GM23338 (cell line): ENCODE data around the gene ITPRIP. TPM values are rescaled to one million over a fixed set of nuclear protein-coding genes. Genes with fewer than 3 reads are reported as not detected.

Source experiments
- ATAC-seq: fragments of 200-7000 bp; cut with Tn5 transposase; 3 replicates; pipeline ENCODE4 v1.9.1; 2020
- DNase-seq: peaks from one replicate; pipeline ENCODE4 v3.0.0-alpha.2; 2015; ENCODE audit warnings: low spot score
- H2AFZ ChIP-seq: fragments of 200-600 bp; sonication (generic); 2 replicates; pipeline ENCODE4 v1.8.0; 2016; ENCODE audit warnings: antibody characterized with exemption, mild to moderate bottlenecking, moderate library complexity
- H3F3A ChIP-seq: fragments of 200-600 bp; sonication (generic); replicated peaks from 2 replicates; pipeline ENCODE4 v1.8.0; 2017; ENCODE audit warnings: antibody characterized with exemption, mixed run types, low read depth
- H3K27ac ChIP-seq: fragments of 200-600 bp; sonication (generic); 2 replicates; pipeline ENCODE4 v1.6.1; 2016; ENCODE audit warnings: low read depth
- H3K27me3 ChIP-seq: fragments of 200-600 bp; sonication (generic); 2 replicates; pipeline ENCODE4 v1.8.0; 2016; ENCODE audit warnings: mild to moderate bottlenecking, mixed run types, moderate library complexity; ENCODE audit not compliant: insufficient read depth
- H3K36me3 ChIP-seq: fragments of 200-600 bp; sonication (generic); 2 replicates; pipeline ENCODE4 v1.8.0; 2016; ENCODE audit warnings: mild to moderate bottlenecking; ENCODE audit not compliant: insufficient read depth
- H3K4me1 ChIP-seq: fragments of 200-600 bp; sonication (generic); 2 replicates; pipeline ENCODE4 v1.8.0; 2016; ENCODE audit warnings: mild to moderate bottlenecking, moderate library complexity; ENCODE audit not compliant: insufficient read depth
- H3K4me2 ChIP-seq: fragments of 200-600 bp; sonication (generic); 2 replicates; pipeline ENCODE4 v1.7.1; 2017; ENCODE audit warnings: mixed run types
- H3K4me3 ChIP-seq: fragments of 200-600 bp; sonication (generic); 2 replicates; pipeline ENCODE4 v1.6.1; 2016; ENCODE audit warnings: mixed run types
- H3K79me2 ChIP-seq: fragments of 200-600 bp; sonication (generic); replicated peaks from 2 replicates; pipeline ENCODE4 v1.8.0; 2017; ENCODE audit warnings: mild to moderate bottlenecking; ENCODE audit not compliant: insufficient read depth
- H3K9me2 ChIP-seq: fragments of 200-600 bp; sonication (generic); 2 replicates; pipeline ENCODE4 v1.8.0; 2017; ENCODE audit not compliant: insufficient read depth
- H4K20me1 ChIP-seq: fragments of 200-600 bp; sonication (generic); replicated peaks from 2 replicates; pipeline ENCODE4 v1.8.0; 2017; ENCODE audit warnings: mild to moderate bottlenecking; ENCODE audit not compliant: insufficient read depth
- H3K27ac Mint-ChIP-seq: 2 replicates; pipeline ENCODE4 v1.8.0; 2020; ENCODE audit warnings: inconsistent platforms, mild to moderate bottlenecking, moderate library complexity, mixed read lengths
- H3K27me3 Mint-ChIP-seq: 3 replicates; pipeline ENCODE4 v1.8.0; 2022; ENCODE audit warnings: low read depth, mild to moderate bottlenecking, moderate library complexity, mixed read lengths, inconsistent platforms; ENCODE audit not compliant: insufficient read depth, poor library complexity
- H3K36me3 Mint-ChIP-seq: 3 replicates; pipeline ENCODE4 v1.8.0; 2021; ENCODE audit warnings: low read depth, mild to moderate bottlenecking, inconsistent platforms, moderate library complexity, mixed read lengths
- H3K4me1 Mint-ChIP-seq: 3 replicates; pipeline ENCODE4 v1.8.0; 2020; ENCODE audit warnings: mild to moderate bottlenecking, inconsistent platforms, mixed read lengths
- H3K4me3 Mint-ChIP-seq: 3 replicates; pipeline ENCODE4 v1.8.0; 2021; ENCODE audit warnings: moderate library complexity, mild to moderate bottlenecking, inconsistent platforms, mixed read lengths
- H3K9me3 Mint-ChIP-seq: 3 replicates; pipeline ENCODE4 v1.8.0; 2020; ENCODE audit warnings: moderate library complexity, mild to moderate bottlenecking, inconsistent platforms, mixed read lengths
- CREB1 ChIP-seq: fragments of 250-450 bp; sonication (Bioruptor Pico); IDR thresholded peaks from 2 replicates; pipeline ENCODE4 v1.5.0; 2020; ENCODE audit warnings: low read depth, mild to moderate bottlenecking, moderate library complexity
- CTCF ChIP-seq, 2 experiments: fragments of 200-600 bp in 1 of 2; sonication (generic) in 1 of 2; conservative IDR thresholded peaks; 2 replicates each; pipeline versions ENCODE4 v1.5.1 to v1.6.1; 2016 to 2017; ENCODE audit warnings: antibody characterized with exemption in 2 of 2, low read depth in 2 of 2, mild to moderate bottlenecking in 2 of 2, moderate library complexity in 1 of 2
- ETS1 ChIP-seq: IDR thresholded peaks from 2 replicates; pipeline ENCODE4 v1.6.1; 2016; ENCODE audit warnings: antibody characterized with exemption
- EZH2 ChIP-seq: fragments of 200-600 bp; sonication (generic); IDR thresholded peaks from one replicate; pipeline ENCODE4 v1.8.0; 2017; ENCODE audit warnings: antibody characterized with exemption, mild to moderate bottlenecking, low read depth; ENCODE audit not compliant: unreplicated experiment
- EZH2phosphoT487 ChIP-seq: fragments of 200-600 bp; sonication (generic); IDR thresholded peaks from one replicate; pipeline ENCODE4 v1.8.1; 2018; ENCODE audit warnings: antibody characterized with exemption; ENCODE audit not compliant: unreplicated experiment
- JUNB ChIP-seq: IDR thresholded peaks from one replicate; pipeline ENCODE4 v1.6.1; 2016; ENCODE audit warnings: antibody characterized with exemption; ENCODE audit not compliant: unreplicated experiment
- NANOG ChIP-seq: IDR thresholded peaks from 2 replicates; pipeline ENCODE4 v1.6.1; 2016; ENCODE audit warnings: antibody characterized with exemption, borderline replicate concordance
- POLR2AphosphoS5 ChIP-seq: IDR thresholded peaks from 2 replicates; pipeline ENCODE4 v1.6.1; 2016; ENCODE audit warnings: antibody characterized with exemption, low read depth
- REST ChIP-seq: IDR thresholded peaks from one replicate; pipeline ENCODE4 v1.6.1; 2018; ENCODE audit warnings: antibody characterized with exemption; ENCODE audit not compliant: unreplicated experiment
- STAT1 ChIP-seq: IDR thresholded peaks from one replicate; pipeline ENCODE4 v1.6.1; 2016; ENCODE audit warnings: antibody characterized with exemption; ENCODE audit not compliant: unreplicated experiment
- ZNF114 ChIP-seq: fragments of 250-450 bp; sonication (Bioruptor Pico); IDR thresholded peaks from 2 replicates; pipeline ENCODE4 v1.5.0; 2020; ENCODE audit warnings: mild to moderate bottlenecking, moderate library complexity
- ZNF331 ChIP-seq: fragments of 250-450 bp; sonication (Bioruptor Pico); IDR thresholded peaks from 2 replicates; pipeline ENCODE4 v1.5.0; 2020; ENCODE audit warnings: low read depth, mild to moderate bottlenecking, moderate library complexity
- ZNF462 ChIP-seq: fragments of 250-450 bp; sonication (Bioruptor Pico); IDR thresholded peaks from 2 replicates; pipeline ENCODE4 v1.5.0; 2020; ENCODE audit warnings: mild to moderate bottlenecking, moderate library complexity
- polyA plus RNA-seq: library from polyadenylated mRNA; unstranded; fragments of >200 nt; fragmentation: Nextera tagmentation; extraction: Ambion mirVana; gene quantifications from 2 replicates; pipeline ENCODE4 v1.2.1, GENCODE V29; 2016
- total RNA-seq: library from RNA; depleted of rRNA; stranded (reverse); fragments of >200 nt; shearing (Covaris generic); gene quantifications from 2 replicates; pipeline ENCODE4 v1.2.3, GENCODE V29; 2014

The ITPRIP gene
- total and polyA plus RNA-seq, 2 experiments from 2014 or later = 6.9 to 15.2 TPM

- ATAC-seq (no peak), DNase-seq (no peak)
- peak overlapping the region; percentile 61 for H3K4me2 ChIP-seq
- H3K36me3 ChIP-seq = no peaks in the 10 kb centered on the region
- no peak overlapping the region for H2AFZ ChIP-seq
- H3K4me1 ChIP-seq = peaks cover 71% of the 10 kb centered on the region
- 0 out of 2 replicates have a peak, but pooled peaks cover 2% of the 10 kb centered on the region for H3K9me2 ChIP-seq
- Mint-ChIP-seq H3K27ac (peak overlapping the region; percentile 85), H3K4me1 (peaks cover 94% of the 10 kb centered on the region), H3K36me3 (peaks cover 23% of the 10 kb centered on the region), H3K9me3 (no peaks in the 10 kb centered on the region; the same call in 2 of the 3 replicates), H3K4me3 (peak overlapping the region; percentile 21; the same call in 1 of the 3 replicates), H3K27me3 (peaks cover 5% of the 10 kb centered on the region)
- H3K27me3 ChIP-seq = no peaks in the 10 kb centered on the region
- peaks cover 6% of the 10 kb centered on the region; the same call in 1 of the 2 replicates for H4K20me1 ChIP-seq
- H3K4me3 ChIP-seq = no peak overlapping the region
- TF ChIP-seq ZNF114 (CRISPR knock-in tag) (no peak), CREB1 (CRISPR knock-in tag) (no peak), JUNB (no peak), NANOG (no peak), CTCF (conservative IDR thresholded peaks at IDR 0.05; ENCODE audit: low read depth in 2 of 2) (no peak), ETS1 (no peak), ZNF462 (CRISPR knock-in tag) (no peak), POLR2AphosphoS5 (no peak), EZH2phosphoT487 (no peak), ZNF331 (no peak), REST (no peak), STAT1 (no peak), EZH2 (no peak)
- no peak overlapping the region for H3K27ac ChIP-seq
- peaks cover 96% of the 10 kb centered on the region for H3K79me2 ChIP-seq
- peaks cover 7% of the 10 kb centered on the region; the same call in 1 of the 2 replicates for H3F3A ChIP-seq
Measured at GRCh38 chr10:104326991-104327610, 11.2 kb downstream of the ITPRIP start.
